Parathyroid adenoma (tissue), 2 donors: ENCODE measurements around the gene RAMACL.

Experiments
- H2AFZ ChIP-seq: fragments of 300-600 bp; sonication (generic); one replicate; pipeline ENCODE4 v1.7.0; 2017; ENCODE audit warnings: antibody characterized with exemption, mild to moderate bottlenecking
- H3K27ac ChIP-seq: fragments of 300-600 bp; sonication (generic); one replicate; pipeline ENCODE4 v1.7.0; 2017
- H3K27me3 ChIP-seq: fragments of 300-600 bp; sonication (generic); one replicate; pipeline ENCODE4 v1.7.0; 2017; ENCODE audit warnings: low read length; ENCODE audit not compliant: control insufficient read depth, insufficient read depth
- H3K36me3 ChIP-seq: fragments of 300-600 bp; sonication (generic); one replicate; pipeline ENCODE4 v1.7.0; 2017; ENCODE audit warnings: low read length; ENCODE audit not compliant: control insufficient read depth, insufficient read depth
- H3K4me1 ChIP-seq: fragments of 300-600 bp; sonication (generic); one replicate; pipeline ENCODE4 v1.7.0; 2017; ENCODE audit warnings: control low read depth
- H3K4me2 ChIP-seq: fragments of 300-600 bp; sonication (generic); one replicate; pipeline ENCODE4 v1.7.0; 2017; ENCODE audit warnings: low read length
- H3K4me3 ChIP-seq: fragments of 300-600 bp; sonication (generic); one replicate; pipeline ENCODE4 v1.7.0; 2017; ENCODE audit warnings: low read depth, low read length
- H3K79me2 ChIP-seq: fragments of 300-600 bp; sonication (generic); one replicate; pipeline ENCODE4 v1.7.0; 2017; ENCODE audit warnings: control low read depth
- H3K9ac ChIP-seq: fragments of 300-600 bp; sonication (generic); one replicate; pipeline ENCODE4 v1.7.0; 2017; ENCODE audit warnings: mild to moderate bottlenecking
- H3K9me3 ChIP-seq: fragments of 300-600 bp; sonication (generic); one replicate; pipeline ENCODE4 v1.7.0; 2017; ENCODE audit warnings: low read length; ENCODE audit not compliant: control insufficient read depth
- CTCF ChIP-seq: fragments of 300-600 bp; sonication (generic); IDR thresholded peaks from one replicate; pipeline ENCODE4 v1.7.0; 2017; ENCODE audit warnings: antibody characterized with exemption, mild to moderate bottlenecking
- donor health status: primary hyperparathyroidism.

Gene RAMACL

GRCh38 chr6:166558156-166559005 is 28.1 kb downstream of the RAMACL start:
- H2AFZ ChIP-seq: no peak overlapping the region
- H3K36me3 ChIP-seq: no peaks in the 10 kb centered on the region
- TF ChIP-seq CTCF: peak; percentile 10

GRCh38 chr6:166556863-166557322 is 29.6 kb downstream of the RAMACL start:
- H3K79me2 ChIP-seq: peaks cover 40% of the 10 kb centered on the region
- peak overlapping the region; percentile 86 for H3K27ac ChIP-seq
- H2AFZ ChIP-seq: peak overlapping the region; percentile 19
- no peak overlapping the region for H3K9ac ChIP-seq
- TF ChIP-seq CTCF: peak; percentile 5
- H3K4me3 ChIP-seq: peak overlapping the region; percentile 43
- H3K4me1 ChIP-seq: peaks cover 32% of the 10 kb centered on the region
- no peaks in the 10 kb centered on the region for H3K36me3 ChIP-seq
- no peaks in the 10 kb centered on the region for H3K9me3 ChIP-seq
- peak overlapping the region; percentile 63 for H3K4me2 ChIP-seq
- no peaks in the 10 kb centered on the region for H3K27me3 ChIP-seq

More at GRCh38 chr6:166558156-166559005, 28.1 kb downstream of the RAMACL start:
- Histone ChIP-seq H3K79me2 (peaks cover 46% of the 10 kb centered on the region), H3K9ac (no peak overlapping the region), H3K27ac (peak overlapping the region; percentile 86), H3K4me1 (peaks cover 39% of the 10 kb centered on the region), H3K4me2 (no peak overlapping the region), H3K9me3 (no peaks in the 10 kb centered on the region), H3K27me3 (no peaks in the 10 kb centered on the region), H3K4me3 (no peak overlapping the region)

GRCh38 chr6:166556336-166556735 is 30.1 kb downstream of the RAMACL start:
- H3K9ac ChIP-seq: no peak overlapping the region
- peaks cover 27% of the 10 kb centered on the region for H3K4me1 ChIP-seq
- peaks cover 37% of the 10 kb centered on the region for H3K79me2 ChIP-seq
- peak overlapping the region; percentile 86 for H3K27ac ChIP-seq
- no peak overlapping the region for H2AFZ ChIP-seq
- H3K4me2 ChIP-seq: peak overlapping the region; percentile 43
- no peaks in the 10 kb centered on the region for H3K36me3 ChIP-seq
- no peaks in the 10 kb centered on the region for H3K9me3 ChIP-seq
- H3K27me3 ChIP-seq: no peaks in the 10 kb centered on the region
- no peak for TF ChIP-seq CTCF
- no peak overlapping the region for H3K4me3 ChIP-seq

- Histone ChIP-seq H3K4me2 (no peak overlapping the region), H2AFZ (no peak overlapping the region), H3K36me3 (no peaks in the 10 kb centered on the region), H3K9me3 (no peaks in the 10 kb centered on the region), H3K27me3 (no peaks in the 10 kb centered on the region), H3K4me3 (no peak overlapping the region), H3K9ac (no peak overlapping the region), H3K4me1 (peaks cover 25% of the 10 kb centered on the region), H3K27ac (peak overlapping the region; percentile 45), H3K79me2 (peaks cover 36% of the 10 kb centered on the region)
- TF ChIP-seq CTCF: no peak
These were observed 31.4 kb downstream of the RAMACL start for GRCh38 chr6:166555086-166555485.
